ENCODE measurements around the gene HACD4.
"Not testable (repeated sequence)": the region's sequence is repeated elsewhere in the genome, so short reads cannot be mapped to it uniquely, and the experiment has no call there.

The HACD4 gene

DNA sequence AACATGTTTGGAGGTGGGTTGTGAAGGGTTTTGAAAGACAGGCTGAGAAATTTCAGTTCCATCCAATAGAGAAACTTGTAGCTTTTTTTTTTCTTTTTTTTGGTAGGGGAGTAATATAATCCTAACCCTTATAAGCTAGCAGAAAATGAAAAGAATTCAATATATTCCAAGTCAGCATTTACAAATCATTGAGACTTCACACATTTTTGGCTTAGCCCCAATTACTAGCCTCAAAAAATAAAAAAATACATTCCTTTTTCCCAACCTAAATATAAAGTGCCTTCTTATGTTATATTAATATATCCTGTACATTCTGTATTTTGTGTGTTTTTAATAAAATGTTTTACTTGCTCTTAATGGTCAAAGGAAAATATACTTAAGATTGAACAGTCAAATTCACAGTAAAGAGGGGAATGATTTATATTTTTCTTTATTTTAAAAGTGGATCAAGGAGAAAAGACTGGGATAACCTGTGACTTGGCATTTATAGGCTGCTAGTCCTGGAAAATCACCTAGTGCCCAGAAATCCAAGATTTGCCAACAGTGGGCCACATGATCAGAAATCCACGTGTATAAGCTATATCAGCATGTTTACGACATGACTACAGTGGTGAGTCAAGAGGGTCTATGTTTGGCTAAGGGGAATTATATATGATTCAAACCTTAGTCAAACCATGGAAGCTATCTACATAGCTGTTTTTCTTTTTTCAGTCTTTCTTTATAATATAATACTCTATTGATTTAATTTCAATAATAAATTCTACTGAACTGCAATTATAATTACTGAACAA lies 14.5 kb downstream of the HACD4 start:
- DNase-seq (ENCODE audit: low read depth): no peak

DNA sequence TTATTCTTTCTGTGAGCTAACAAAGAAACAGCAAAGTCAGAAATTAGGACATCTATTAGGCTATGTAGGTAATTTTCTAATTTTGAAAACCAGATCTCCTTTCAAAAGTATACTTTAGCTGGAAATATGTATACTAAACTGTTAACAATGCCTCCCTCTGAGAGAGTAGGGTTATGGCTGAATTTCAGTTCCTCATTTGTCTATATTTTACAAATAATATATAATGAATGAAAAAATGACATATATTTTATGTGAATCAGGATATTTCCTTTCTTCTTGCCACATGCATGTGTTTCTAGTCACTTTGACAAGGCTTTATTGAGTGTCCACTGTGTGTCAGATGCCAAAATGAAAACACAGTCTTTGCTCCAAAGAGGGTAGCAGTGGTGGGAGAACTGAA lies 15.4 kb downstream of the HACD4 start:
- DNase-seq (ENCODE audit: low read depth): no peak

DNA sequence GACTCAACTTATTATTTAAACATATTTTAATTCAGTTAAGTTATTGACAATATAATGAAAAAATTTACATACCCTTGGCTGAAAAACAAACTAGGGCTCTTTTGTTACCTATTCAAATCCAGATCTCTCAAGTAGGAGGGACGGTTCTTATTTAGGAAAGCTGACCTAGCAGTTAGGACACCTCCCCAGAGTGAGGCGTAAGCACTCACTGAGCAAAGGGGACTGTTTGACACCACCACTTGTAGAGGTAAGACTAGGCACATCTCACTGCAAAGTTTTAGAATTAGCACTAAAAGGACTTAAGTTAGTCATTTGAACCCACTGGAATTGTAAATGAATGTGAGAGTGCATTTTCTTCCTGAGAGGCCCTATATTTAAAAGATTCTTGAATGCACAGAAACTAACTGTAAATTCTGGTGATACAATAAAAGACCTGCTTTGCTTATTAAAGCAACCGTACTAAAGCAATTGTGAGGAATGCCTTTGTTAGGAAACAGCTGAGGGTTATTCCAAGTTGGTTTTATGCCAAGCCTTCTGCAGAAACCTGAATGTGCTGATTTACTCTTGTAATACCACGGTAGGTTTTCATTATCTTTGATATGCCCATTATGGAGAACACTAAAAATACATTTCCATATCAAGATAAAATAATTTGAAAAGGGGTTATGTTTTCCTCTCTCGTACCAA lies 16.2 kb downstream of the HACD4 start:
- DNase-seq (ENCODE audit: low read depth): no peak

DNA sequence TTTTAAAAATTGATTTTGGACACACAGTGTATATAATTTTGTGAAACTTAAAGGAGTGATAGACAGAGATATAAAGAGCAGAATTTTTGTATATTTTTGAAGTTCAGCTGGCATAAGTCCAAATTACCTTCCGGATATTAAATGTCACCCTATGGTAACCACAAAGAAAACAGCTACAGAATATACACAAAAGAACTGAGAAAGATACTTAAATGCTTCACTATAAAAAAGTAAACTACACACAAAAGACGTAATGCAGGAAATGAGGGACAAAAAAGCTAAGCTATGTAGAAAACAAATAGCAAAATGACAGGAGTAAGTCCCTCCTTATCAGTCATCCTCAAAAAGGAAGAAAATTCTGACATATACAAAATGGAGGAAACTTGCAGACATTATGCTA lies 29.4 kb downstream of the HACD4 start:
- no peak for DNase-seq (ENCODE audit: low read depth)

DNA sequence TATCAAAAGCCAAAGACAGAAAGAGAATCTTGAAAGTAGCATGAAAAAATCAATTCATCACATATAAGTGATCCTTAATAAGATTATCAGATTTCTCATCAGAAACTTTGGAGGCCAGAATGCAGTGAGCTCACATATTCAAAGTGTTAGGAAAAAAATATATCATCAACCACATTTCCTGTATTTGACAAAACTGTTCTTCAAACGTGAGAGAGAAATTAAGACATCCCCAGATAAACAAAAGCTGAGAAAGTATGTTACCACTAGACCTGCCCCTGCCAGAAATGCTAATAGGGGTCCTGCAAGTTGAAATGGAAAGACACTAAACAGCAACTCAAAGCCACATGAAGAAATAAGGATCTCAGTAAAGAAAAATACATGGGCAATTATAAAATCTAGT lies 29.9 kb downstream of the HACD4 start:
- no peak for DNase-seq (ENCODE audit: low read depth)

DNA sequence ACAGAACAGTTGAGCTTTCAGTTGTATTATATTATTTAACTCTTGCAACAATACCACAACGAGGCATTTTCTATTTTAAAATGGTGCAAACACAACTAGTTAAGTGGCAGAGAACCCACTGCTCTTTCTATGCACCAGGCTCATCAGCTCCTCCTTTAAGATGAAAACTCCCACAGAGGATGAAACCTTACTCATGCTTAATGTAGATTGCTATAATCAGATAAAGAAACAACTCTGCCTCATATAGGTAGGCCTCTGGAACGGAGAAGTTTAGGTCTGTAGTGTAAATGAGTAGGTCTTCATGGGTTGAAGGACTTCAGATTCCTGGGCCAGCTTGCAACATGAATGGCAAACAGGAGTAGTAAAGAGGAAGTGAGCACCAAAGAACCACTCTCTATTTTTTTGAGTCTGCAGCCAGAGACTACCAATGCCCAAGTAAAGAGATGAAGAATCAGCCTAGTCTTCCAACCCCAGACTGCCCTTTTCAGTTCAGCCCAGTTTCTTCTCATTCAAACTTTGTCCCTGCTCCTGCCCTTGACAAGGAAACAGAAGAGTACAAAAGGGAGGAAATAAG lies 33.9 kb downstream of the HACD4 start:
- DNase-seq (ENCODE audit: low read depth): no peak

DNA sequence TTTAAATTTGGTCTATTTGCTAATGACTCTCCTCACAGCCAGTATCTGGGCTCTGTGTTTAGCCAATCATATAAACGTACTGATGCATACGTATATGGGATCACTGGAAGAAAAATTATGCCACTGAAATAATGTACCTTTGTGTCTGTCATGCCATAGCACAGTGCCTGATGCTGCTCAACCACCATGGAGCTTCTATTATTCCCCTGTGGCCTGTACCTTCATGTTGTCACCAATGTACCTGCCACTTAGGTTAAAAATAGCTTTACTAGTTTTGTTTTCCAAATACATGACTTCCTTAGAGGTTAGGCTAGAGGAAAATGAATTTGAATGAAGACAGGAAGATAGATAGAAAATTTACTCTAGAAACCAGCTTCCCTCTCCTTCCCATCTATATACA lies 34.6 kb downstream of the HACD4 start:
- DNase-seq (ENCODE audit: low read depth): no peak

DNA sequence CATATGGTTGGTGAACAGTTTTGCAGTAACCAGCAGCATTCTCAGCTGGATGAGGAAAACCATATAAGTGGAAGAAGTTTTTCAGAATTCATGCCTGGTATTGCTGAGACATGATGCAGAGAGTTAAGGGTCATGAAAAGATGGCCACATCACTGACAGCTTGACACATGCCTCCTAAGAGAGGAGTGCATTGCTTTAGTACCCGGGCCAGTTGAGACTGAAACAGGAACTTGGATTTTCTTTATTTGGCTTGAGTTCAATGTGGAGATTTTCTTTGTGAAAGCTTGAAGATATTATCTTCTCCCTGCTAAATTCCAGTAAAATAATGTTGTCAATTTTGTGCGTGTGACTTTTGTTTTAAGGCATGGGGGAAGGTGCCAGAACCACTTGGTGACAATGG lies 35.8 kb downstream of the HACD4 start:
- DNase-seq (ENCODE audit: low read depth): no peak

DNA sequence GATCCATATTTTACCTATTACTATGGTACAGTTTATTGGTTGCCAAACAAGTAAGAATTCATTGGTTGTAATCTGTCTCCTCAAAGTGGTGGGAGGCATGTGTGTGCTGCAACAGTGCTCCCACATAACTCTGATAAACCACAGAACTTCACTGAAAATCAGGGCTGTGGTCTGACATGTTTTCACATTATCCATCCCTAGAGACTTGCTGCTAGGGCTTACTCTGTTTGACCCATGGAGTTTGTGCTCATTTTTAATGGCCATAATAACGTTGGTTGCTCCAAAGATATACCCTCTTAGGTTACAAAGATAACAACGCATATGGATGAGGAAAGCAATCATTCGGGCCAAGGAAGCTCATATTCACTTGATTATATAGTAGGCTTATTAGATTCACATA lies 37.0 kb downstream of the HACD4 start:
- no peak for DNase-seq (ENCODE audit: low read depth)

DNA sequence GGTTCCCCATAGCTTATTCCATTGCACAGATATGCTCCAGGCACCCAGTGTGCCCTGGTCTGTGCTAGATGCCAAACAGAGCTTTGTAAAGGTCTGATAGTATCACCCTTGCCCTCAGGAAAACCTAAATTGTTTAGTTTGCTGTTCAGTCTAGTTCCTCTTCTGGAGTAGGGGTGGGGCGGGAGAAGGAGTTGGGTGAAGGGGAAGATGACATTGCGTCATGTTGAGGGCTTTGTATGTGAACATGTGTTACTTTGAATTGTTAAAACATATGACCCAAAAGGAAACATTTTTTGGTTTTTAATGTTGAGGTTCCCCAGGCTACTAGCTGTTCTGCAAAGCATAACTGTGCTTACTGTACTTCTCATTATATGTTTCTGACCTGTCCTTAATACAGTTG lies 40.6 kb downstream of the HACD4 start:
- no peak for DNase-seq (ENCODE audit: low read depth)

DNA sequence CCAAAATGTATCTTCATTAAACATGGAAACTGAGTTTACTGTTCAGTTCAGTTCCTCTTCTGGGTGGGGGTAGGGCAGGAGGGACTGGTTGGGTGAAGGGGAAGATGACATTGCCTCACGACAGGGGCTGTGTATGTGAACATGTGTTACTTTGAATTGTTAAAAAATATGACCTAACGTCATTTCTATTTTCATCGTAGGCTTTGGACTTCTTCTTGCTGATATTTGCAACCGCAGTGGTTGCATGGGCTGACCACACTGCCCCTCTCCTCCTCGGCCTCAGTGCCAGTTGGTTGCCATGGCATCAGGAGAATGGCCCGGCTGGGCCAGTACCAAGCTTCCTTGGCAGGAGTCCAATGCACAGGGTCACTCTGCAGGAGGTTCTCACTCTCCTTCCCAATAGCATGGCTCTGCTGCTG lies 41.5 kb downstream of the HACD4 start:
- no peak for DNase-seq (ENCODE audit: low read depth)

DNA sequence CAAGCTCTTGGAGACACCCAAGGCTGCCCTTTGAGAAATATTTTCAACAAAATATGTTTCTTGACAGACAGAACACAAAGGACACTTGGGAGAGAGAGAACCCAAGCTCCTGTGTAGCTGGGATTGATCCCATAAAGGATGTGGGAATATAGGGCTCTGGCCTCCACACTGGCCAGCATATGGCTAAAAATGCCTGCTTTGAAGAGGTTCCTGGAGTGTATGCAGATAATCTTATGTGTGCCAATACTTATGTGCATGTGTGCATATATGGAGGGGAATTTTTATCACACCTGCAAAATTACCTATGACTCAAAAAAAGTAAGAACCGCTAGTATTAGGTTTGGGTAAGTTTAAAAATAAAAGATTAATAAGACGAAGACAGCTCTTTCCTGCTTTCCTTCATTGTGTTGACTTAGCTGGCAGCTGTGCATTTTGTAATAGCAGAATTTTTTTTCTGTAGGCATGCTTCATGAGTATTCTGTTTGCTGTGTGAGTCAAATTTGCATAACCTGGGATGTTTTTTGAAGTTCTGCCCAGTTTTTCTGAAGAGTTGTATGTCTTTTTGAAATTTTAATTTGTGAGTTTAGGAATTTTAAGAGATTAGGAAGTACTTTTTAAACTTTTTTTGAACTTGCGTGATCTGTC lies 42.6 kb downstream of the HACD4 start:
- no peak for DNase-seq (ENCODE audit: low read depth)

DNA sequence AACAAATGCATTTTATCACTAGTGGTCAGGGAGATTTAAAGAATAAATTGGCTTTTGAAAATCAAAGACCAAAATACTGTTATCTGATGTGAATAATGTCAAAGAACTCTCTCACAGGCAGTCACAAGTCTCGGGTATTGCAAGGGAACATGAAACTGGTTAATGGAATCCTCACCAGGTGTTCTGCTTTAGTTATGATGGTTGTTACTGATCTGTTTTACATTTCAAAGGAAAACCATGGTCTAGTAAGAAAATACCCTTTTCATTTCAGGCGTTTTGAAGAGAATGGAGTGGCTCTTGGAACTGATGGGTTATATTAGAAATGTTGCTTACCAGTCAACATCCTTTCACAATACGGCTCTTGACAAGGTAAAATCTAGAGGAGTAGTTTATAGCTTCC lies 43.4 kb downstream of the HACD4 start:
- DNase-seq (ENCODE audit: low read depth): no peak

DNA sequence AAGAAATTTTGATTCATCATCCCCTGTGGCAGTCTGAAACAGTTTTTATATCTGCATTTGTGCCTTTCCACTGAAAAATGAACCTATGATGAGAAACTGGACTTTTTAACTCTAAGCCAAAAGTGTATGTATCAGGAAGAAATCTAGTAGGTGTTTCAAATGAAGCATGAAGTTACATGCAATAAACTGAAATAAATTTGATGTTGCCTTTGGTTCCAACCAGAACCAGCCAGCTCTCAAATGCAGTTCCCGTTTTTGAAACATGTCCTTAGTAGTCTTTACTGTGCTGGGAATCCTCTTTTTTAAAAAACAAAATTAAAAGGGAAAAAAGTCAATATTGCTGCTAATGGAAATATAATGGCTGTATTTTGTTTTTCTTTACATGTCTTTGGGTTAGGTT lies 43.9 kb downstream of the HACD4 start:
- DNase-seq (ENCODE audit: low read depth): no peak

DNA sequence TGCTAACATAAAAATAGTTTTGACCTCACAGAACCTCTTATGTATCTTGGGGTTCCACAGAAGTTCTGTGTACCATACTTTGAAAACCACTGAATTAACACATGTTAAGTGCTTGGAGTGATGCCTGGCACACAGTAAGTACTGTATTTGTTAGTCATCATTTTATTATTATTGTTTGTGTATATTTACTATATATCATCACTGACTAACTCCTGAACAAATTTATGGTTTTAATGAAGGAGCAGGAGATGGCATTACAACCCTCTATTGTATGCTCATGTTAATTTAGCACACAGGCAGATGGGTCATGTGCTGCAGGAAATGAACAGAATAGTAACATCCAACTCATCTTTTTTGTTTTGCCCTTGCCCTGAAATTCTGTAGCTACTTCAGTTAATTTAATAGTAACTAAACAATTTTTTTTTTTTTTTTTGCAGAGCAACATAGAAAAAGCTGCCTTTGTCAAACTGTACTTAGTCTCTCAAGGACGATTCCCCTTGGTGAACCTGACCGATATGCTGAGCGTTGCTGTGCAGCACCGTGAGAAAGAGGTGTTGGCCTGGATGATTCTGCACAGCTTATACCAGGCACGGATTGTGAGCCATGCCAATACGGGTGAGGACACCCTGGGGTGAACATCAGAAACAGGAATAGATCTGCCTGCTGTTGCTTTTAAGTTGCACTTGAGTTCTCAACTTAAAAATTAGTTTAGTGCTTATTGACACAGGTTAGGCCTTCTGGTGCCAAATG lies 45.4 kb downstream of the HACD4 start:
- DNase-seq (ENCODE audit: low read depth): no peak

DNA sequence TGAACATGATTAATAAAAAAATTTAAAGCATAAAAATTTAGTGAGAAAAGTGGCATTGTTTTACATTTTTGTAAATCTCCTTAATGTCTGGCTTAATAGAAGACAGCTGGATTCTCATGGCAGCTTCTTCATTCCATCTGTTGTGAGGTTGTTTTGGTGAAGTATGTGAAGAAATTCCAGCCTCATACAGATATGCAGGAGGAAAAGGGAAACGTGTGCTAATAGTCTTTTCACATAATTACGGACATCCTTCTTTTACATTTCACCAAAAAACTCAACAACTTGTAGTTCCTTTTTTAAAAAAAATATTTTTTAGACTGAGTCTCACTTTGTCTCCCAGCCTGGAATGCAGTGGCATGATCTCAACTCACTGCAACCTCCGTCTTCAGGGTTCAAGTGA lies 46.9 kb downstream of the HACD4 start:
- DNase-seq (ENCODE audit: low read depth): no peak

DNA sequence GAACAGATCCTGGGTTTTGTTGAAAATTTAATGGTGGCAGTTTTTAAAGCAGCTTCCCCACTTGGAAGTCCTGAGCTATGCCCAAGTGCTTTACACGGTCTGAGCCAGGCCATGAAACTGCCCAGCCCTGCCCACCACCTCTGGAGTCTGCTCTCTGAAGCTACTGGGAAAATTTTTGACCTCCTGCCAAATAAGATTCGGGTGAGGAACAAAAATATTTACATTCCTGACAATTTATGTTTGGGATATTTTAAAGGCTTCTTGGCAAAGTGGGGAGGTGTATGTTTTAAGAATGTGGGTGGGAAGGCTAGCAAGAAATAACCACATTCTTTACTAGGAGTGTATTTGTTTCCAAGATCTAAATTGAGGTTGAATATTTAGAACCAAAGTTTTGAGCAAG lies 50.0 kb downstream of the HACD4 start:
- no peak for DNase-seq (ENCODE audit: low read depth)

DNA sequence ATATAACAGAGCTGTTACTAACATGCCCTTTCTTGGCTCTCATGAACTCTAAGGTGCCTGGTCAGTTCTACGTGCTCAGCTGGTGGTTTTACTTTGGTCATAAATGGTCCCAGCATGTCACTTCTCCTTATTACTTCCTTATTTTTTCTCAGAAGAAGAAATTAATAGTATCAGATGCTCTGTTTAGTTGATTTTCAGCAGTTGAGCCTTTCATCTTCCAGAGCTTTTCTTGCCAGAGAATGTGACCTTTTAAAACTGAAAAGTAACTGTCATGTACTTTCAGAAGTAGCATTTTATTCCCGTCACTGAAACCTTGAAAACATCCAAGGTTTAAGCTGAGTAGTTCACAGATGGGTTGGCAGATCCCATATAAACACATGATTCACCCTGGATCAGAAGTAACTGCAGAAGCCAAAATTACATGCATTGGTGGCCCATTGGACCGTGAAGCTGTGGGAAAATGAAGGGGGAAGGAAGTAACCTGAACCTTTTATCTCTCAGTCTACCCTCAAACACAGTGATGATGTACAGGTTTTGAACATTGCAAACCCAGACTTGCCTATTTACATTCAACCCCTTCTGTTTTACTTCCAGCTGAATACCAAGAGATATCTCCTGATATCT lies 50.5 kb downstream of the HACD4 start:
- no peak for DNase-seq (ENCODE audit: low read depth)

DNA sequence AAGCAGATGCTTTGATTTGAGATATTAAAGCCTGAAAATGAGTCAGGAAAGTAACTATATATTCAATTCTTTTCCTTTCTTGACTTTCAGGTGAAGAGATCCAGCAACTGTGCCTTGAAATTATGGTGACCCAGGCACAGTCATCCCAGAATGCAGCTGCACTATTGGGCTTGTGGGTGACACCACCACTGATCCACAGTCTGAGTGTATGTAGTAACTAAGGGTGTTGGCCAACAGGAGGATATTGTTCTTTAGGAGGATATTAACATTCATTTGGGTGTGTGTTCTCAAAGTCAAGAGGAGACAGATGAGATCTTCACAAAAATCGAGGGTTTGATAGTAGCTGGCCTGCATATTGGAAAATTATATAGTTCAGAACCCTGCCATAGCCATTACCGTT lies 53.2 kb downstream of the HACD4 start:
- DNase-seq (ENCODE audit: low read depth): no peak

DNA sequence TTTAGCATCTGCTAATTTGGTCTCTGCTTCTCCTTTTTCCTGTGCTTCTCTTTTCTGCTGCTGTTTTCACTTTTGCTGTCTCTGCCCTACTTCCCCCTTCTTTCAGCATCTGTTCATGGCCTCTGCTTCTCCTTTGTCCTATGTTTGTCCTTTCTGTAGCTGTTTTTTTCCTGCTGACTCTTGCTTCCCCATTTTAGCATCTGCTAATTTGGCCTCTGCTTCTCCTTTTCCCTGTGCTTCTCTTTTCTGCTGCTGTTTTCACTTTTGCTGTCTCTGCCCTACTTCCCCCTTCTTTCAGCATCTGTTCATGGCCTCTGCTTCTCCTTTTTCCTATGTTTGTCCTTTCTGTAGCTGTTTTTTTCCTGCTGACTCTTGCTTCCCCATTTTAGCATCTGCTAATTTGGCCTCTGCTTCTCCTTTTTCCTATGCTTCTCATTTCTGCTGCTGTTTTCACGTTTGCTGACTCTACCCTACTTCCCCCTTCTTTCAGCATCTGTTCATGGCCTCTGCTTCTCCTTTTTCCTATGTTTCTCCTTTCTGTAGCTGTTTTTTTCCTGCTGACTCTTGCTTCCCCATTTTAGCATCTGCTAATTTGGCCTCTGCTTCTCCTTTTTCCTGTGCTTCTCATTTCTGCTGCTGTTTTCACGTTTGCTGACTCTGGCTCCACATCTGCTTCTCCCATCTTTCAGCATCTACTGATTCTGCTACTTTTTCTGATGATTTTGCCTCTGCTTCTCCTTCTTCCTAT lies 57.1 kb downstream of the HACD4 start:
- DNase-seq (ENCODE audit: low read depth): not testable (repeated sequence)

All from activated T-helper 1 cell treated with Interleukin-2 at 50 U/mL for 16 hours (primary cell).